ENCODE measurements around the gene LZTS2. TPM values are rescaled to one million over a fixed set of nuclear protein-coding genes. Genes with fewer than 3 reads are reported as not detected.

Gene LZTS2
- total and polyA plus RNA-seq, 10 of the 15 experiments (the other 5 are each of a cell fraction or from before 2014, with no cell fraction given), result 0.08 to 13.4 (median 7.2) TPM

DNA sequence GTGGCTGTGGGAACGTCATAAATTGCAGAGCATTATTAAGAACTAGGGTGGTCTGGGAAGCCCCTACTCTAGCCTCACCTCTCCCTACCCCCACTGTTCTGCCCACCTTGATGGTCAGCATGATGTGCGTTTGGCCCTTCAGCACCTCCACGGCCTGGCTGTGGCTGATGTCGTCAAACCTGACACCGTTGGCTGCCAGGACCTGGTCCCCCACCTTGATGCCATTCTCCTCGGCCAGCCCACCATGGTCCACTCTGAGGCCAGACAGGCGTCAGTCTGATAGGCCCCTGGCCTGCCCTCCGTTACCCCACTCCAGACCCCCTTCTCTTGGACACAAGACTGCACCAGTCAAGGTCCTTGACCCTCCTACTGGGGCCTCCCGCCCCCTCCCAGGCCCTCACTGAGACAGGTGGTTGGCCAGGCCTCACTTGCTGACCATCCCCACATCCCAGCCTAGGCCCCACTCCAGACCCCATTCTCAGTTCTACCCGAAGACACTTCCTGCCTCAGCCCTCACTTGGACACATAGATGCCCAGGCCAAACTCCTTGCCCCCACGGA is 22.2 kb downstream of the LZTS2 start:
- RAD21 ChIA-PET (ENCODE audit: unreplicated experiment), result no interaction called here

GRCh38 chr10:101022967-101023705 is 23.5 kb downstream of the LZTS2 start:
- no peak overlapping the region for H3K9ac ChIP-seq (ENCODE audit: control insufficient read depth, insufficient read depth, low read length)
- intact Hi-C loops (cut with micrococcal nuclease; ENCODE audit: unreplicated experiment), result no loop called here
- peaks cover 6% of the 10 kb centered on the region for H3K4me1 ChIP-seq (ENCODE audit: control insufficient read depth, insufficient read depth, low read length)
- no peaks in the 10 kb centered on the region for H3K79me2 ChIP-seq (ENCODE audit: control insufficient read depth, insufficient read depth, low read length)
- H3K4me3 ChIP-seq, result no peak overlapping the region
- RAD21 ChIA-PET (ENCODE audit: unreplicated experiment), result no interaction called here
- no peak for FAIRE-seq
- SMC1A ChIA-PET (ENCODE audit: uncharacterized antibody, unreplicated experiment), result no interaction called here
- no peak for ATAC-seq
- H2AFZ ChIP-seq (ENCODE audit: control insufficient read depth, low read depth, low read length), result no peak overlapping the region
- 61% methylated on average over 15 of the region's 15 CpGs for WGBS (ENCODE audit: insufficient coverage, insufficient replicate concordance, low lambda C conversion rate, missing lambda C conversion rate)
- DNase-seq (ENCODE audit: low read depth, low spot score), result no peak
- H3K27ac ChIP-seq (ENCODE audit: control insufficient read depth, insufficient read depth), result no peak overlapping the region
- CTCF ChIA-PET, result interaction anchor here (1.7 kb wide), 1 partner anchor 8 kb away, joined by 5 read pairs; no protein-coding TSS in a partner anchor
- no TSS peak for BruUV-seq (replicated peaks)
- no peaks in the 10 kb centered on the region for H3K9me3 ChIP-seq (replicated peaks; ENCODE audit: control insufficient read depth, insufficient read depth, low read length)
- H3K36me3 ChIP-seq (ENCODE audit: control insufficient read depth in 2 of 2, insufficient read depth in 2 of 2, low read length in 1 of 2), result no peaks in the 10 kb centered on the region
- POLR2A ChIA-PET, result no interaction called here
- no peak overlapping the region for H3K4me2 ChIP-seq (ENCODE audit: control insufficient read depth, insufficient read depth)
- in situ Hi-C loops (cut with MboI), result no loop called here
- no peaks in the 10 kb centered on the region for H4K20me1 ChIP-seq (ENCODE audit: control insufficient read depth, insufficient read depth)
- H3K27me3 ChIP-seq (replicated peaks in 1 of 2; ENCODE audit: control insufficient read depth in 2 of 2, insufficient read depth in 2 of 2, low read length in 1 of 2), result peaks cover 0 to 7% of the 10 kb centered on the region in 2 experiments; a peak in 2 of 4 replicates
- TF ChIP-seq PKNOX1 (IDR thresholded peaks at IDR 0.05) (no peak), IKZF1 (conservative IDR thresholded peaks at IDR 0.05) (no peak), SP1 (IDR thresholded peaks at IDR 0.05; ENCODE audit: low read depth, low read length) (no peak), NBN (IDR thresholded peaks at IDR 0.05) (no peak), STAT1 (conservative IDR thresholded peaks at IDR 0.05) (no peak), ASH2L (IDR thresholded peaks at IDR 0.05; ENCODE audit: borderline replicate concordance, low read depth) (no peak), SREBF1 (IDR thresholded peaks at IDR 0.05; ENCODE audit: low read length) (no peak), YY1 (IDR thresholded peaks at IDR 0.05; ENCODE audit: low read depth, low read length) (no peak), CBX5 (IDR thresholded peaks at IDR 0.05; ENCODE audit: low read depth) (no peak), SMAD1 (IDR thresholded peaks at IDR 0.05; ENCODE audit: low read depth, partially characterized antibody) (no peak), BRCA1 (IDR thresholded peaks at IDR 0.05; ENCODE audit: low read depth, low read length) (no peak), CBX3 (IDR thresholded peaks at IDR 0.05; ENCODE audit: borderline replicate concordance, low read depth) (no peak), ATF7 (IDR thresholded peaks at IDR 0.05; ENCODE audit: low read depth) (no peak)
- TF ChIP-seq, protein P1, sequence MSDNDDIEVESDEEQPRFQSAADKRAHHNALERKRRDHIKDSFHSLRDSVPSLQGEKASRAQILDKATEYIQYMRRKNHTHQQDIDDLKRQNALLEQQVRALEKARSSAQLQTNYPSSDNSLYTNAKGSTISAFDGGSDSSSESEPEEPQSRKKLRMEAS (IDR thresholded peaks at IDR 0.05; ENCODE audit: low read depth, low read length), result no peak
- TF ChIP-seq, protein P2, sequence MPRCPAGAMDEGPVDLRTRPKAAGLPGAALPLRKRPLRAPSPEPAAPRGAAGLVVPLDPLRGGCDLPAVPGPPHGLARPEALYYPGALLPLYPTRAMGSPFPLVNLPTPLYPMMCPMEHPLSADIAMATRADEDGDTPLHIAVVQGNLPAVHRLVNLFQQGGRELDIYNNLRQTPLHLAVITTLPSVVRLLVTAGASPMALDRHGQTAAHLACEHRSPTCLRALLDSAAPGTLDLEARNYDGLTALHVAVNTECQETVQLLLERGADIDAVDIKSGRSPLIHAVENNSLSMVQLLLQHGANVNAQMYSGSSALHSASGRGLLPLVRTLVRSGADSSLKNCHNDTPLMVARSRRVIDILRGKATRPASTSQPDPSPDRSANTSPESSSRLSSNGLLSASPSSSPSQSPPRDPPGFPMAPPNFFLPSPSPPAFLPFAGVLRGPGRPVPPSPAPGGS (IDR thresholded peaks at IDR 0.05; ENCODE audit: borderline replicate concordance, insufficient read depth, low read depth, low read length, poor library complexity, severe bottlenecking), result no peak

More for the DNA sequence above, 22.2 kb downstream of the LZTS2 start:
- ChIA-PET CTCF (no interaction called here), POLR2A (no interaction called here), SMC1A (ENCODE audit: uncharacterized antibody, unreplicated experiment) (no interaction called here)
- FAIRE-seq (no peak), DNase-seq (ENCODE audit: low read depth, low spot score) (no peak), ATAC-seq (no peak)
- Histone ChIP-seq H4K20me1 (ENCODE audit: control insufficient read depth, insufficient read depth) (no peaks in the 10 kb centered on the region), H3K36me3 (ENCODE audit: control insufficient read depth in 2 of 2, insufficient read depth in 2 of 2, low read length in 1 of 2) (no peaks in the 10 kb centered on the region), H3K4me3 (no peak overlapping the region), H3K4me2 (ENCODE audit: control insufficient read depth, insufficient read depth) (no peak overlapping the region), H2AFZ (ENCODE audit: control insufficient read depth, low read depth, low read length) (no peak overlapping the region), H3K27ac (ENCODE audit: control insufficient read depth, insufficient read depth) (no peak overlapping the region), H3K79me2 (ENCODE audit: control insufficient read depth, insufficient read depth, low read length) (no peaks in the 10 kb centered on the region), H3K9ac (ENCODE audit: control insufficient read depth, insufficient read depth, low read length) (no peak overlapping the region), H3K9me3 (replicated peaks; ENCODE audit: control insufficient read depth, insufficient read depth, low read length) (no peaks in the 10 kb centered on the region), H3K27me3 (replicated peaks in 1 of 2; ENCODE audit: control insufficient read depth in 2 of 2, insufficient read depth in 2 of 2, low read length in 1 of 2) (peaks cover 5 to 8% of the 10 kb centered on the region in 2 experiments; a peak in 3 of 4 replicates), H3K4me1 (ENCODE audit: control insufficient read depth, insufficient read depth, low read length) (peaks cover 9% of the 10 kb centered on the region)
- no peak for TF ChIP-seq RAD51 (IDR thresholded peaks at IDR 0.05)
- in situ Hi-C loops (cut with MboI), result no loop called here
- BruUV-seq (replicated peaks), result no TSS peak
- WGBS (ENCODE audit: insufficient coverage, insufficient replicate concordance, low lambda C conversion rate, missing lambda C conversion rate), result 28% methylated on average over 11 of the region's 11 CpGs
- intact Hi-C loops (cut with micrococcal nuclease; ENCODE audit: unreplicated experiment), result no loop called here
